A549 treated with CpdA at 1 μM for 4 hours (cell line): Measurements from ENCODE around the gene SSX5. TPM values are rescaled to one million over a fixed set of nuclear protein-coding genes. Genes with fewer than 3 reads are reported as not detected.

Source experiments
- total RNA-seq: library from RNA; stranded (reverse); fragments of 200-300 nt; extraction: Qiagen RNA extraction; gene quantifications from 5 replicates; pipeline ENCODE4 v1.2.3, GENCODE V29; 2022; ENCODE audit warnings: low read depth

The SSX5 gene
- not detected in 5 replicates for total RNA-seq

DNA sequence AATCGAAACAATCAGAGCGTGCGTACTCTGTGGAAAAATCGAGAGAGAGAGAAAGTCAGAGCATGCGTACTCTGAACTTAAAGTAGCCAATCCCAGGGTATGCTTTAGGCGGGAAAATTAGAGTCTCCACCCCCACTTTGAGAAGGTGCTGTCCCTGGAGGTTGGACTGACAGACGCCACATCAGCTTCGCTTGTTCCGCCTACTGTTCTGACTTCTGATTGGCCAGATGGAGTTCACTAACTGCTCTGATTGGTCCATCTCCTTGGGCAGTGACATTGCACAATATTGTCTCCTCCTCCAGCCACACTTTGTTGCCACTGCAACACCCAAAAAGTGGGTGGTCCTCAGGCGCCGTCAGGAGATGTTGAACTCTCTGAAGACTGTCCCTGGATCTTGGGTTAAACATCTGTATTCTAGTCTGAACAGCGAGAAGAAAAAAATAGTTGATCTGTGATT lies at the start of gene SSX5:
TSS of gene SSX5 (minus strand) at position 51 of the 457 bp plus-strand sequence. CDS start 1,437 bp downstream, outside the sequence.

Other genes starting within 250 kb of the SSX5 start
- 2.9 to 5.0 TPM (median 3.6 TPM) in 5 replicates for gene ZNF182, start 192.8 kb downstream of the SSX5 start, total RNA-seq
- gene SPACA5, start 189.8 kb downstream of the SSX5 start, total RNA-seq: not detected in 5 replicates
- gene ZNF630, start 125.2 kb downstream of the SSX5 start, total RNA-seq: 0.10 to 0.35 TPM (median 0.29 TPM) in 5 replicates
- not detected in 5 replicates for gene SPACA5B, start 66.2 kb downstream of the SSX5 start, total RNA-seq
- gene SSX1, start 58.6 kb upstream of the SSX5 start, total RNA-seq: 0.14 TPM in 1 of 5 replicates, not detected in the others
- not detected in 5 replicates for gene SSX3, start 159.9 kb upstream of the SSX5 start, total RNA-seq
- not detected in 5 replicates for gene SSX4, start 186.7 kb upstream of the SSX5 start, total RNA-seq
- gene SSX4B, start 215.2 kb upstream of the SSX5 start, total RNA-seq: not detected in 5 replicates